HCT116 (cell line): ENCODE data around the gene NPW. TPM values are rescaled to one million over a fixed set of nuclear protein-coding genes. Genes with fewer than 3 reads are reported as not detected.

Source experiments
- ATAC-seq: fragments of 200-7000 bp; cut with Tn5 transposase; 2 replicates; pipeline ENCODE4 v1.9.1; 2020; ENCODE audit warnings: mild to moderate bottlenecking, moderate library complexity
- BruUV-seq: library from RNA; stranded (reverse); fragments of 400-500 nt; replicated peaks from 2 replicates; lab custom pipeline; 2021; lab: Mats Ljungman, UMichigan
- CTCF ChIA-PET: fragments of 300-600 bp; sonication (Branson Sonifier 250); formaldehyde crosslinking; loops from one replicate; lab custom pipeline; 2021; ENCODE audit warnings: antibody characterized with exemption; lab: Charles Lee
- POLR2A ChIA-PET: fragments of 300-600, 350-600 bp; sonication (Branson Sonifier 250); formaldehyde crosslinking; loops from one replicate; lab custom pipeline; 2021; ENCODE audit warnings: antibody characterized with exemption; lab: Charles Lee
- RAD21 ChIA-PET, 2 experiments: fragments of 300-600 bp; sonication (Branson Sonifier 250); formaldehyde crosslinking; loops; one replicate each; lab custom pipeline; 2023; ENCODE audit warnings: low total read pairs in 2 of 2; ENCODE audit not compliant: uncharacterized antibody in 2 of 2, unreplicated experiment in 2 of 2, low non-redundant PET in 1 of 2; lab: Charles Lee
- DNase-seq: peaks from one replicate; pipeline ENCODE4 v3.0.0-alpha.2; 2010; ENCODE audit warnings: low read depth, low spot score
- H2AFZ ChIP-seq: fragments of 200-600 bp; shearing (Covaris generic), sonication (generic); 2 replicates; pipeline ENCODE4 v1.6.1; 2017; ENCODE audit warnings: low read depth, mixed run types, mixed read lengths, antibody characterized with exemption, low read length; ENCODE audit not compliant: poor library complexity, severe bottlenecking
- H3K27ac ChIP-seq: 2 replicates; pipeline ENCODE4 v1.5.1; 2012; ENCODE audit warnings: low read depth, low read length
- H3K27me3 ChIP-seq: fragments of 200-600 bp; sonication (generic); 2 replicates; pipeline ENCODE4 v1.6.1; 2016; ENCODE audit warnings: mixed run types, low read length, mixed read lengths; ENCODE audit not compliant: insufficient read depth
- H3K36me3 ChIP-seq, 2 experiments: fragments of 200-500 bp in 1 of 2; fragments of 200-600 bp in 1 of 2; sonication (Bioruptor generic) in 1 of 2; sonication (generic) in 1 of 2; 2 replicates each; pipeline versions ENCODE4 v1.5.1 to v1.6.1; 2014 to 2016; ENCODE audit warnings: low read length in 2 of 2, inconsistent platforms in 1 of 2, mixed read lengths in 1 of 2, mixed run types in 1 of 2; ENCODE audit not compliant: insufficient read depth in 2 of 2, control insufficient read depth in 1 of 2
- H3K4me1 ChIP-seq, 2 experiments: fragments of 200-600 bp in 1 of 2; sonication (generic) in 1 of 2; 2 replicates each; pipeline versions ENCODE4 v1.5.1 to v1.6.1; 2012 to 2017; ENCODE audit warnings: low read length in 2 of 2, inconsistent platforms in 1 of 2, mild to moderate bottlenecking in 1 of 2, mixed read lengths in 1 of 2, mixed run types in 1 of 2, moderate library complexity in 1 of 2; ENCODE audit not compliant: insufficient read depth in 2 of 2, control insufficient read depth in 1 of 2
- H3K4me2 ChIP-seq: fragments of 200-600 bp; sonication (generic); 2 replicates; pipeline ENCODE4 v1.6.1; 2017; ENCODE audit warnings: mixed run types, low read length, mixed read lengths
- H3K4me3 ChIP-seq, 2 experiments: fragments of 200-600 bp in 1 of 2; sonication (generic) in 1 of 2; replicated peaks in 1 of 2; 2 replicates each; pipeline ENCODE4 v1.5.1; 2011 to 2016; ENCODE audit warnings: low read length in 2 of 2, control low read depth in 1 of 2, low read depth in 1 of 2, mild to moderate bottlenecking in 1 of 2, mixed read lengths in 1 of 2, mixed run types in 1 of 2
- H3K79me2 ChIP-seq: fragments of 200-600 bp; sonication (generic); 2 replicates; pipeline ENCODE4 v1.6.1; 2017; ENCODE audit warnings: mild to moderate bottlenecking, mixed run types, low read length, moderate library complexity, mixed read lengths; ENCODE audit not compliant: insufficient read depth
- H3K9ac ChIP-seq: fragments of 200-600 bp; sonication (generic); 2 replicates; pipeline ENCODE4 v1.6.1; 2016; ENCODE audit warnings: low read length, mixed read lengths
- H3K9me2 ChIP-seq: fragments of 200-600 bp; sonication (generic), shearing (Covaris generic); 2 replicates; pipeline ENCODE4 v1.6.1; 2017; ENCODE audit warnings: mixed run types, mild to moderate bottlenecking, moderate library complexity; ENCODE audit not compliant: insufficient read depth
- H3K9me3 ChIP-seq, 2 experiments: fragments of 200-500 bp in 1 of 2; fragments of 200-600 bp in 1 of 2; sonication (Bioruptor generic) in 1 of 2; sonication (generic) in 1 of 2; 2 replicates each; pipeline ENCODE4 v1.6.1; 2014 to 2017; ENCODE audit warnings: low read length in 2 of 2, mixed read lengths in 2 of 2, inconsistent platforms in 1 of 2, low read depth in 1 of 2, mild to moderate bottlenecking in 1 of 2, mixed run types in 1 of 2, moderate library complexity in 1 of 2; ENCODE audit not compliant: control insufficient read depth in 1 of 2, insufficient read depth in 1 of 2
- H4K20me1 ChIP-seq: fragments of 200-600 bp; sonication (generic), shearing (Covaris generic); 2 replicates; pipeline ENCODE4 v1.6.1; 2017; ENCODE audit warnings: mixed run types, mild to moderate bottlenecking, moderate library complexity; ENCODE audit not compliant: insufficient read depth
- CBX3 ChIP-seq: IDR thresholded peaks from 2 replicates; pipeline ENCODE4 v1.6.1; 2012; ENCODE audit warnings: low read depth
- EGR1 ChIP-seq: IDR thresholded peaks from 2 replicates; pipeline ENCODE4 v1.6.1; 2012; ENCODE audit warnings: low read depth
- POLR2A ChIP-seq: IDR thresholded peaks from 2 replicates; pipeline ENCODE4 v1.7.0; 2011; ENCODE audit warnings: borderline replicate concordance; ENCODE audit not compliant: insufficient read depth, insufficient read length; ENCODE audit errors: extremely low read depth
- POLR2AphosphoS5 ChIP-seq: IDR thresholded peaks from 2 replicates; pipeline ENCODE4 v1.6.1; 2011; ENCODE audit warnings: mild to moderate bottlenecking, low read depth, low read length, moderate library complexity
- RAD21 ChIP-seq: IDR thresholded peaks from 2 replicates; pipeline ENCODE4 v1.6.1; 2012; ENCODE audit warnings: low read depth, mild to moderate bottlenecking
- SIN3A ChIP-seq: IDR thresholded peaks from 2 replicates; pipeline ENCODE4 v1.6.1; 2012; ENCODE audit warnings: low read depth
- TCF7L2 ChIP-seq: IDR thresholded peaks from 2 replicates; pipeline ENCODE4 v1.7.0; 2011; ENCODE audit warnings: borderline replicate concordance, inconsistent platforms; ENCODE audit not compliant: insufficient read depth, insufficient read length; ENCODE audit errors: extremely low read depth
- YY1 ChIP-seq: IDR thresholded peaks from 2 replicates; pipeline ENCODE4 v1.6.1; 2011; ENCODE audit warnings: low read length, low read depth, moderate library complexity, mild to moderate bottlenecking; ENCODE audit not compliant: insufficient replicate concordance; ENCODE audit errors: extremely low read depth
- ZNF274 ChIP-seq: fragments of 200-500 bp; sonication (Bioruptor generic); IDR thresholded peaks from 2 replicates; pipeline ENCODE4 v1.6.1; 2014; ENCODE audit warnings: mild to moderate bottlenecking, low read depth, low read length, inconsistent platforms
- intact Hi-C: fragments of 100-400 bp; cut with micrococcal nuclease; formaldehyde crosslinking; loops from 2 replicates; pipeline ENCODE4 v1.10.0; 2022
- total RNA-seq: library from RNA; stranded (reverse); gene quantifications from one replicate; pipeline ENCODE4 v1.2.1, GENCODE V29; 2021; ENCODE audit not compliant: unreplicated experiment
- TF ChIP-seq, protein P1 (sequence below): IDR thresholded peaks from 2 replicates; pipeline ENCODE4 v1.6.1; 2012
- TF ChIP-seq, protein P2 (sequence below), 3 experiments: fragments of 200-600 bp in 1 of 3; sonication (generic) in 1 of 3; IDR thresholded peaks in 2 of 3; conservative IDR thresholded peaks in 1 of 3; 2 replicates each; pipeline ENCODE4 v1.5.1; 2012 to 2017; ENCODE audit warnings: low read depth in 2 of 3, low read length in 2 of 3, antibody characterized with exemption in 1 of 3, borderline replicate concordance in 1 of 3, control low read depth in 1 of 3, mild to moderate bottlenecking in 1 of 3, mixed read lengths in 1 of 3, mixed run types in 1 of 3, moderate library complexity in 1 of 3; ENCODE audit not compliant: insufficient read depth in 1 of 3
- TF ChIP-seq, protein P3 (sequence below): IDR thresholded peaks from 2 replicates; pipeline ENCODE4 v1.6.1; 2012; ENCODE audit warnings: low read depth
- TF ChIP-seq, protein P4 (sequence below): IDR thresholded peaks from 2 replicates; pipeline ENCODE4 v1.6.1; 2011; ENCODE audit warnings: mild to moderate bottlenecking, low read length, moderate library complexity; ENCODE audit not compliant: insufficient replicate concordance; ENCODE audit errors: extremely low read depth

Gene NPW
- total RNA-seq, 1 experiment from 2014 or later, result 226 TPM

GRCh38 chr16:1999866-2000514 lies 19.6 kb upstream of the NPW start:
- intact Hi-C loops, result loop anchor here (5.0 kb wide), 1 partner anchor 142 kb away; no protein-coding TSS in a partner anchor
- H3K27ac ChIP-seq, result no peak overlapping the region
- no peaks in the 10 kb centered on the region for H3K27me3 ChIP-seq
- peaks cover 37% of the 10 kb centered on the region for H3K79me2 ChIP-seq
- no peaks in the 10 kb centered on the region for H3K9me2 ChIP-seq
- no peak overlapping the region for H2AFZ ChIP-seq
- peaks cover 8 to 16% of the 10 kb centered on the region in 2 experiments for H3K4me1 ChIP-seq
- POLR2A ChIA-PET, result no interaction called here
- H3K4me3 ChIP-seq, result no peak overlapping the region
- peaks cover 25 to 51% of the 10 kb centered on the region in 2 experiments; a peak in 3 of 4 replicates for H3K36me3 ChIP-seq
- no peaks in the 10 kb centered on the region for H3K9me3 ChIP-seq
- H3K9ac ChIP-seq, result no peak overlapping the region
- no TSS peak for BruUV-seq
- TF ChIP-seq POLR2AphosphoS5 (no peak), POLR2A (no peak), RAD21 (no peak), CBX3 (no peak), TCF7L2 (no peak), SIN3A (no peak), EGR1 (no peak), ZNF274 (no peak), YY1 (no peak)
- TF ChIP-seq, protein P1, sequence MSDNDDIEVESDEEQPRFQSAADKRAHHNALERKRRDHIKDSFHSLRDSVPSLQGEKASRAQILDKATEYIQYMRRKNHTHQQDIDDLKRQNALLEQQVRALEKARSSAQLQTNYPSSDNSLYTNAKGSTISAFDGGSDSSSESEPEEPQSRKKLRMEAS, result no peak
- TF ChIP-seq, protein P2, sequence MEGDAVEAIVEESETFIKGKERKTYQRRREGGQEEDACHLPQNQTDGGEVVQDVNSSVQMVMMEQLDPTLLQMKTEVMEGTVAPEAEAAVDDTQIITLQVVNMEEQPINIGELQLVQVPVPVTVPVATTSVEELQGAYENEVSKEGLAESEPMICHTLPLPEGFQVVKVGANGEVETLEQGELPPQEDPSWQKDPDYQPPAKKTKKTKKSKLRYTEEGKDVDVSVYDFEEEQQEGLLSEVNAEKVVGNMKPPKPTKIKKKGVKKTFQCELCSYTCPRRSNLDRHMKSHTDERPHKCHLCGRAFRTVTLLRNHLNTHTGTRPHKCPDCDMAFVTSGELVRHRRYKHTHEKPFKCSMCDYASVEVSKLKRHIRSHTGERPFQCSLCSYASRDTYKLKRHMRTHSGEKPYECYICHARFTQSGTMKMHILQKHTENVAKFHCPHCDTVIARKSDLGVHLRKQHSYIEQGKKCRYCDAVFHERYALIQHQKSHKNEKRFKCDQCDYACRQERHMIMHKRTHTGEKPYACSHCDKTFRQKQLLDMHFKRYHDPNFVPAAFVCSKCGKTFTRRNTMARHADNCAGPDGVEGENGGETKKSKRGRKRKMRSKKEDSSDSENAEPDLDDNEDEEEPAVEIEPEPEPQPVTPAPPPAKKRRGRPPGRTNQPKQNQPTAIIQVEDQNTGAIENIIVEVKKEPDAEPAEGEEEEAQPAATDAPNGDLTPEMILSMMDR (IDR thresholded peaks at IDR 0.05 in 2 of 3, conservative IDR thresholded peaks at IDR 0.05 in 1 of 3; ENCODE audit: borderline replicate concordance in 1 of 3, insufficient read depth in 1 of 3, low read depth in 2 of 3, low read length in 2 of 3), result no peak
- TF ChIP-seq, protein P3, sequence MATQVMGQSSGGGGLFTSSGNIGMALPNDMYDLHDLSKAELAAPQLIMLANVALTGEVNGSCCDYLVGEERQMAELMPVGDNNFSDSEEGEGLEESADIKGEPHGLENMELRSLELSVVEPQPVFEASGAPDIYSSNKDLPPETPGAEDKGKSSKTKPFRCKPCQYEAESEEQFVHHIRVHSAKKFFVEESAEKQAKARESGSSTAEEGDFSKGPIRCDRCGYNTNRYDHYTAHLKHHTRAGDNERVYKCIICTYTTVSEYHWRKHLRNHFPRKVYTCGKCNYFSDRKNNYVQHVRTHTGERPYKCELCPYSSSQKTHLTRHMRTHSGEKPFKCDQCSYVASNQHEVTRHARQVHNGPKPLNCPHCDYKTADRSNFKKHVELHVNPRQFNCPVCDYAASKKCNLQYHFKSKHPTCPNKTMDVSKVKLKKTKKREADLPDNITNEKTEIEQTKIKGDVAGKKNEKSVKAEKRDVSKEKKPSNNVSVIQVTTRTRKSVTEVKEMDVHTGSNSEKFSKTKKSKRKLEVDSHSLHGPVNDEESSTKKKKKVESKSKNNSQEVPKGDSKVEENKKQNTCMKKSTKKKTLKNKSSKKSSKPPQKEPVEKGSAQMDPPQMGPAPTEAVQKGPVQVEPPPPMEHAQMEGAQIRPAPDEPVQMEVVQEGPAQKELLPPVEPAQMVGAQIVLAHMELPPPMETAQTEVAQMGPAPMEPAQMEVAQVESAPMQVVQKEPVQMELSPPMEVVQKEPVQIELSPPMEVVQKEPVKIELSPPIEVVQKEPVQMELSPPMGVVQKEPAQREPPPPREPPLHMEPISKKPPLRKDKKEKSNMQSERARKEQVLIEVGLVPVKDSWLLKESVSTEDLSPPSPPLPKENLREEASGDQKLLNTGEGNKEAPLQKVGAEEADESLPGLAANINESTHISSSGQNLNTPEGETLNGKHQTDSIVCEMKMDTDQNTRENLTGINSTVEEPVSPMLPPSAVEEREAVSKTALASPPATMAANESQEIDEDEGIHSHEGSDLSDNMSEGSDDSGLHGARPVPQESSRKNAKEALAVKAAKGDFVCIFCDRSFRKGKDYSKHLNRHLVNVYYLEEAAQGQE, result no peak
- TF ChIP-seq, protein P4, sequence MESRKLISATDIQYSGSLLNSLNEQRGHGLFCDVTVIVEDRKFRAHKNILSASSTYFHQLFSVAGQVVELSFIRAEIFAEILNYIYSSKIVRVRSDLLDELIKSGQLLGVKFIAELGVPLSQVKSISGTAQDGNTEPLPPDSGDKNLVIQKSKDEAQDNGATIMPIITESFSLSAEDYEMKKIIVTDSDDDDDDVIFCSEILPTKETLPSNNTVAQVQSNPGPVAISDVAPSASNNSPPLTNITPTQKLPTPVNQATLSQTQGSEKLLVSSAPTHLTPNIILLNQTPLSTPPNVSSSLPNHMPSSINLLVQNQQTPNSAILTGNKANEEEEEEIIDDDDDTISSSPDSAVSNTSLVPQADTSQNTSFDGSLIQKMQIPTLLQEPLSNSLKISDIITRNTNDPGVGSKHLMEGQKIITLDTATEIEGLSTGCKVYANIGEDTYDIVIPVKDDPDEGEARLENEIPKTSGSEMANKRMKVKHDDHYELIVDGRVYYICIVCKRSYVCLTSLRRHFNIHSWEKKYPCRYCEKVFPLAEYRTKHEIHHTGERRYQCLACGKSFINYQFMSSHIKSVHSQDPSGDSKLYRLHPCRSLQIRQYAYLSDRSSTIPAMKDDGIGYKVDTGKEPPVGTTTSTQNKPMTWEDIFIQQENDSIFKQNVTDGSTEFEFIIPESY, result no peak
- ATAC-seq, result no peak
- no peaks in the 10 kb centered on the region; the same call in 1 of the 2 replicates for H4K20me1 ChIP-seq
- CTCF ChIA-PET, result no interaction called here
- no peak overlapping the region for H3K4me2 ChIP-seq
- DNase-seq, result no peak
- RAD21 ChIA-PET, result interaction anchor here in 1 of 2 experiments (0.6 kb wide), 1 partner anchor 35 kb away, joined by 5 read pairs; the partner anchor contains the start of gene RPS2
